Measurements from ENCODE around the gene IGF1.

DNA sequence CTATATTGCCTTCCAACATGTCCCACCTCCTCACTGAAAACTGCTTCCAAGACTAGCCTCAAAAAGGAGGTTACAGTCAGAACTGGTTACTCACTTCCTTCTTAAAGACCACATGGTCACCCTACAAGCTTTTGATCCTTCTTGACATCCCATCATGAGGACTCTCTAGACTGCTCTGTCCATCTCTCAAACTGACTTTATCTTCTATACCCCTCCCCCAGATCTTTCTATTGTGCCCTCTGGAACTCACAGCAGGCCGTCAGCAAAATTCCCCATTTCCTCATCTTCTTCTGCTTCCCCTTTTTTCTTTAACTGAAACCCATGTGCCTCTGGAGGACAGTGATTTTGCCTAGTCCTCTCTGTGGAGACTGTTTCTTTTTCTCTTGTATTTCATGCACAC lies 18.1 kb upstream of the IGF1 start:
- TF ChIP-seq POLR2AphosphoS5 (IDR thresholded peaks at IDR 0.05; ENCODE audit: low read depth, low read length) = no peak
- TF ChIP-seq POLR2A (IDR thresholded peaks at IDR 0.05; ENCODE audit: low read depth, low read length) = no peak
- no peak for TF ChIP-seq TAF1 (IDR thresholded peaks at IDR 0.05; ENCODE audit: borderline replicate concordance, low read depth, low read length)
